Panc1 (cell line): ENCODE measurements around the gene SPEG.
A peak's percentile ranks its signal among the peaks of the same experiment; 100 is the strongest.

Experiments
- CTCF ChIP-seq: fragments of 450-650 bp; IDR thresholded peaks from 2 replicates; pipeline ENCODE4 v1.5.1; 2017; ENCODE audit warnings: mild to moderate bottlenecking
- POLR2AphosphoS5 ChIP-seq: IDR thresholded peaks from 2 replicates; pipeline ENCODE4 v1.6.1; 2012; ENCODE audit warnings: mild to moderate bottlenecking, low read depth, low read length, moderate library complexity
- SIN3A ChIP-seq: IDR thresholded peaks from 2 replicates; pipeline ENCODE4 v1.6.1; 2012; ENCODE audit warnings: low read depth, mild to moderate bottlenecking, low read length, moderate library complexity, borderline replicate concordance; ENCODE audit not compliant: insufficient read depth
- TF ChIP-seq, protein P1 (sequence below), 2 experiments: IDR thresholded peaks; 2 replicates each; pipeline ENCODE4 v1.6.1; 2011 to 2012; ENCODE audit warnings: low read depth in 2 of 2, control low read depth in 1 of 2, low read length in 1 of 2, mild to moderate bottlenecking in 1 of 2, moderate library complexity in 1 of 2; ENCODE audit not compliant: insufficient read depth in 1 of 2

- TF ChIP-seq, protein P1, sequence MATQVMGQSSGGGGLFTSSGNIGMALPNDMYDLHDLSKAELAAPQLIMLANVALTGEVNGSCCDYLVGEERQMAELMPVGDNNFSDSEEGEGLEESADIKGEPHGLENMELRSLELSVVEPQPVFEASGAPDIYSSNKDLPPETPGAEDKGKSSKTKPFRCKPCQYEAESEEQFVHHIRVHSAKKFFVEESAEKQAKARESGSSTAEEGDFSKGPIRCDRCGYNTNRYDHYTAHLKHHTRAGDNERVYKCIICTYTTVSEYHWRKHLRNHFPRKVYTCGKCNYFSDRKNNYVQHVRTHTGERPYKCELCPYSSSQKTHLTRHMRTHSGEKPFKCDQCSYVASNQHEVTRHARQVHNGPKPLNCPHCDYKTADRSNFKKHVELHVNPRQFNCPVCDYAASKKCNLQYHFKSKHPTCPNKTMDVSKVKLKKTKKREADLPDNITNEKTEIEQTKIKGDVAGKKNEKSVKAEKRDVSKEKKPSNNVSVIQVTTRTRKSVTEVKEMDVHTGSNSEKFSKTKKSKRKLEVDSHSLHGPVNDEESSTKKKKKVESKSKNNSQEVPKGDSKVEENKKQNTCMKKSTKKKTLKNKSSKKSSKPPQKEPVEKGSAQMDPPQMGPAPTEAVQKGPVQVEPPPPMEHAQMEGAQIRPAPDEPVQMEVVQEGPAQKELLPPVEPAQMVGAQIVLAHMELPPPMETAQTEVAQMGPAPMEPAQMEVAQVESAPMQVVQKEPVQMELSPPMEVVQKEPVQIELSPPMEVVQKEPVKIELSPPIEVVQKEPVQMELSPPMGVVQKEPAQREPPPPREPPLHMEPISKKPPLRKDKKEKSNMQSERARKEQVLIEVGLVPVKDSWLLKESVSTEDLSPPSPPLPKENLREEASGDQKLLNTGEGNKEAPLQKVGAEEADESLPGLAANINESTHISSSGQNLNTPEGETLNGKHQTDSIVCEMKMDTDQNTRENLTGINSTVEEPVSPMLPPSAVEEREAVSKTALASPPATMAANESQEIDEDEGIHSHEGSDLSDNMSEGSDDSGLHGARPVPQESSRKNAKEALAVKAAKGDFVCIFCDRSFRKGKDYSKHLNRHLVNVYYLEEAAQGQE (IDR thresholded peaks at IDR 0.05; ENCODE audit: insufficient read depth in 1 of 2, low read depth in 2 of 2, low read length in 1 of 2) = 0 out of 4 replicates have a peak, but pooled peaks of 1 of the 2 experiments have one; percentile 6
- TF ChIP-seq CTCF (no peak), POLR2AphosphoS5 (peak; percentile 62), SIN3A (no peak)
These were observed 63.0 kb downstream of the SPEG start for GRCh38 chr2:219497495-219498279.
